ENCODE measurements around the gene MLANA.

Gene MLANA

DNA sequence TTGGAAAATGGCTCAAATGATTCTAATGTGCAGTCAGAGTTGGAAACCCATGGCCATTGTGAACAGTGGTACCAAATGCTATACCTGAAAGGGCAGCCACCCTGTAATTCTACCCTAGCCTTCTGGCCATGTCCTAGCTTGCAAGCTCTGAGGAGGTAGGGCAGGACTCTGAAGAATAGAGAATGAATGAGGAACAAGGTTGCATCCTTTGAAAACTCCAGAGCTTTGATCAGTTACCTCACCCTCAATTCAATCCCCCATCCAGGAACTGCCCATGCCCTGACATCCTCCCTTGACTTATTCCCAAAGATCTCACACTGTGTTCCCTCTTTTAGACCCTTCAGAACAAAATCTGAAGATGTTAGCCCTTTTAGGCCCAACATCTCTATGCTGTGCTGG, 40.0 kb upstream of the MLANA start:
- no peak overlapping the region for H3K14ac ChIP-seq (ENCODE audit: low read length)
- H3K36me3 ChIP-seq (ENCODE audit: control insufficient read depth in 1 of 2, insufficient read depth in 2 of 2, low read length in 2 of 2) = no peaks in the 10 kb centered on the region
- peak overlapping the region; percentile 77 for H2BK12ac ChIP-seq (ENCODE audit: low read length)
- H4K12ac ChIP-seq (ENCODE audit: low read depth, low read length) = no peak overlapping the region
- H4K91ac ChIP-seq (ENCODE audit: low read depth, low read length) = no peak overlapping the region
- H3K18ac ChIP-seq (ENCODE audit: low read length) = no peak overlapping the region
- H2AFZ ChIP-seq (ENCODE audit: insufficient read depth, low read length, poor library complexity) = no peak overlapping the region
- no peak overlapping the region for H3K4me2 ChIP-seq (ENCODE audit: low read length)
- H4K8ac ChIP-seq (ENCODE audit: low read depth, low read length) = no peak overlapping the region
- H3K27ac ChIP-seq (ENCODE audit: low read depth, low read length) = no peak overlapping the region
- H3K23ac ChIP-seq (ENCODE audit: low read length) = no peak overlapping the region
- no peaks in the 10 kb centered on the region for H3K27me3 ChIP-seq (ENCODE audit: insufficient read depth, low read length)
- H3K4me1 ChIP-seq (ENCODE audit: control insufficient read depth in 1 of 2, insufficient read depth in 2 of 2, low read length in 2 of 2) = peaks cover 2 to 4% of the 10 kb centered on the region in 2 experiments
- H3K79me2 ChIP-seq (ENCODE audit: control insufficient read depth, insufficient read depth, low read length, poor library complexity) = no peaks in the 10 kb centered on the region
- no peak for DNase-seq
- no peak overlapping the region for H2AK5ac ChIP-seq (ENCODE audit: low read length)
- H3K9ac ChIP-seq (ENCODE audit: low read length) = no peak overlapping the region
- H2BK120ac ChIP-seq (ENCODE audit: insufficient read depth, low read length, poor library complexity) = no peak overlapping the region
- H3K9me3 ChIP-seq (ENCODE audit: insufficient read depth, low read depth, low read length) = no peaks in the 10 kb centered on the region
- H2BK5ac ChIP-seq (ENCODE audit: low read depth, low read length, poor library complexity) = no peak overlapping the region
- H3K4ac ChIP-seq (ENCODE audit: low read depth, low read length) = no peak overlapping the region
- H3K4me3 ChIP-seq (ENCODE audit: low read depth, low read length) = no peak overlapping the region
- H3K79me1 ChIP-seq (ENCODE audit: low read length) = peaks cover 4% of the 10 kb centered on the region

DNA sequence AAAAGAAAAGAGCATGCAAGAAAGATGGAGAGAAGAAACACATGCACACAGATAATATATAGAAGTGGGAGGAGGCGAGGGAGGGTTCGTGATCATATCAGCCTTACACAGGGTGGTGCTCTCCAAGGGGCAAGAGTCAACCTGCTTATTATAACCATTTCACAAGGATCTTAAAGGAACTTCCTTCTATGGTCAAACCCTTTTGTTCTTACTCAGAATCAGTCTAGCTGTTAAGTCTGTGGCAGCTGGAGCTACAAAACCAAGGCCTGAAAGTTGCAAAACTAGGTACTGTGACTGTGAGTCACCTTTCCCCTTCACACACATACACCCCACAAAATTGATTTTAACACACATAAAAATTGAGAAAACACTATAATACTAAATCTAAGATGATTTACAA, 39.2 kb upstream of the MLANA start:
- DNase-seq = peak in 1 of 2 donors; percentile 40
- H3K4me1 ChIP-seq (ENCODE audit: control insufficient read depth in 1 of 2, insufficient read depth in 2 of 2, low read length in 2 of 2) = peaks cover 2 to 4% of the 10 kb centered on the region in 2 experiments
- WGBS (ENCODE audit: extremely low coverage, insufficient coverage, insufficient read length) = no CpG with 5 or more reads among the region's 2 CpGs
- H3K79me1 ChIP-seq (ENCODE audit: low read length) = peaks cover 4% of the 10 kb centered on the region
- H3K27ac ChIP-seq (ENCODE audit: low read depth, low read length) = no peak overlapping the region
- H3K9me3 ChIP-seq (ENCODE audit: insufficient read depth, low read depth, low read length) = no peaks in the 10 kb centered on the region
- H2BK5ac ChIP-seq (ENCODE audit: low read depth, low read length, poor library complexity) = no peak overlapping the region
- H3K18ac ChIP-seq (ENCODE audit: low read length) = no peak overlapping the region
- no peak overlapping the region for H3K23ac ChIP-seq (ENCODE audit: low read length)
- H3K36me3 ChIP-seq (ENCODE audit: control insufficient read depth in 1 of 2, insufficient read depth in 2 of 2, low read length in 2 of 2) = no peaks in the 10 kb centered on the region
- H2AK5ac ChIP-seq (ENCODE audit: low read length) = no peak overlapping the region
- no peaks in the 10 kb centered on the region for H3K79me2 ChIP-seq (ENCODE audit: control insufficient read depth, insufficient read depth, low read length, poor library complexity)
- no peak overlapping the region for H4K91ac ChIP-seq (ENCODE audit: low read depth, low read length)
- no peak overlapping the region for H3K4me2 ChIP-seq (ENCODE audit: low read length)
- H2AFZ ChIP-seq (ENCODE audit: insufficient read depth, low read length, poor library complexity) = no peak overlapping the region
- H2BK120ac ChIP-seq (ENCODE audit: insufficient read depth, low read length, poor library complexity) = no peak overlapping the region
- no peak overlapping the region for H3K14ac ChIP-seq (ENCODE audit: low read length)
- no peak overlapping the region for H4K12ac ChIP-seq (ENCODE audit: low read depth, low read length)
- H4K8ac ChIP-seq (ENCODE audit: low read depth, low read length) = no peak overlapping the region
- no peaks in the 10 kb centered on the region for H3K27me3 ChIP-seq (ENCODE audit: insufficient read depth, low read length)
- H3K4me3 ChIP-seq (ENCODE audit: low read depth, low read length) = no peak overlapping the region
- no peak overlapping the region for H2BK12ac ChIP-seq (ENCODE audit: low read length)
- H3K9ac ChIP-seq (ENCODE audit: low read length) = no peak overlapping the region
- H3K4ac ChIP-seq (ENCODE audit: low read depth, low read length) = no peak overlapping the region

DNA sequence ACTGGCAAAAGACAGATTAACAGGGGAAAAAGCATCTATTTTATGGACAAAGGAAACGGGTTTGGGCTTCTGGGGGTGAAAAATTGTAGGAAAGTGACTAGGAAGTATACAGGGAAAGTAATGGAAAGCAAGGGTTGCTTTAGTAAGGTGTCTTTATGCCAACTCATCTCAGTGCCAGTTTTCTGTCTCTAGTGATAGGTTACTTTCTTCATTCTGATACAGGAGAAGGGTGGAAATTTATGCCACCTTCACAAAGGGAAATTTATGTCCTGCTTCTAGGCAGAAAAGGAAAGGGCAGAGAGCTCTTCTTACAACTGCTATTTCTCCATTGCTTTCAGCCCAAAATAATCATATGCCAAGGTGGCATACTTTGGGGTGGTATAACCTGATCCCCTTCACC, 37.7 kb upstream of the MLANA start:
- no peak overlapping the region for H2BK120ac ChIP-seq (ENCODE audit: insufficient read depth, low read length, poor library complexity)
- H3K79me1 ChIP-seq (ENCODE audit: low read length) = peaks cover 4% of the 10 kb centered on the region
- no peak overlapping the region for H2BK5ac ChIP-seq (ENCODE audit: low read depth, low read length, poor library complexity)
- H3K27me3 ChIP-seq (ENCODE audit: insufficient read depth, low read length) = no peaks in the 10 kb centered on the region
- no peaks in the 10 kb centered on the region for H3K79me2 ChIP-seq (ENCODE audit: control insufficient read depth, insufficient read depth, low read length, poor library complexity)
- no peak overlapping the region for H4K91ac ChIP-seq (ENCODE audit: low read depth, low read length)
- DNase-seq = no peak
- H3K4me2 ChIP-seq (ENCODE audit: low read length) = no peak overlapping the region
- no peak overlapping the region for H3K4ac ChIP-seq (ENCODE audit: low read depth, low read length)
- no peak overlapping the region for H3K14ac ChIP-seq (ENCODE audit: low read length)
- H3K4me1 ChIP-seq (ENCODE audit: control insufficient read depth in 1 of 2, insufficient read depth in 2 of 2, low read length in 2 of 2) = peaks cover 2 to 3% of the 10 kb centered on the region in 2 experiments
- WGBS (ENCODE audit: extremely low coverage, insufficient coverage, insufficient read length) = no CpG with 5 or more reads among the region's 1 CpG
- H3K23ac ChIP-seq (ENCODE audit: low read length) = no peak overlapping the region
- no peak overlapping the region for H3K9ac ChIP-seq (ENCODE audit: low read length)
- H4K12ac ChIP-seq (ENCODE audit: low read depth, low read length) = no peak overlapping the region
- H3K27ac ChIP-seq (ENCODE audit: low read depth, low read length) = no peak overlapping the region
- H3K4me3 ChIP-seq (ENCODE audit: low read depth, low read length) = no peak overlapping the region
- H2AK5ac ChIP-seq (ENCODE audit: low read length) = no peak overlapping the region
- H3K36me3 ChIP-seq (ENCODE audit: control insufficient read depth in 1 of 2, insufficient read depth in 2 of 2, low read length in 2 of 2) = no peaks in the 10 kb centered on the region
- H4K8ac ChIP-seq (ENCODE audit: low read depth, low read length) = no peak overlapping the region
- no peak overlapping the region for H3K18ac ChIP-seq (ENCODE audit: low read length)
- no peak overlapping the region for H2AFZ ChIP-seq (ENCODE audit: insufficient read depth, low read length, poor library complexity)
- no peak overlapping the region for H2BK12ac ChIP-seq (ENCODE audit: low read length)
- no peaks in the 10 kb centered on the region for H3K9me3 ChIP-seq (ENCODE audit: insufficient read depth, low read depth, low read length)

DNA sequence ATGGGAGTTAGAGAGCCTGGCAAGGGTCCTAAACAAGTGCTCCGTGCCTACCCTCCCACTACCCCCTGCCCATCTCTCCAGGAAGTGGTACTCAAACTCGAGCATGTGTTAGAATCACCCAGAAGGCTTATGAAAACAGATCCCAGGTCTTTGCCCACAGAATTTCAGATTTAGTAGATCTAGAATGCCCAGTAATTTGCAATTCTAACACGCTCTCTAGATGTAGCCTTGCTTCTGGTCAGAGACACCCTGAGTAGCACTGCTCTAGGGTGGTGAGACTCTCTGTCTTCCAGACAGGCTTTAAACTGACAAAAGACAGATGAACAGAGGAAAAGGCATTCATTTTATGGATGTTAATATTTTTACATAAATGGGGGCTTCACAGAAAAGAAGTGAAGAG, 37.1 kb upstream of the MLANA start:
- H3K4me3 ChIP-seq (ENCODE audit: low read depth, low read length) = no peak overlapping the region
- no peak overlapping the region for H4K8ac ChIP-seq (ENCODE audit: low read depth, low read length)
- H4K91ac ChIP-seq (ENCODE audit: low read depth, low read length) = no peak overlapping the region
- H2BK12ac ChIP-seq (ENCODE audit: low read length) = peak overlapping the region; percentile 45
- H3K4ac ChIP-seq (ENCODE audit: low read depth, low read length) = no peak overlapping the region
- no peak overlapping the region for H3K27ac ChIP-seq (ENCODE audit: low read depth, low read length)
- WGBS (ENCODE audit: extremely low coverage, insufficient coverage, insufficient read length) = no CpG with 5 or more reads among the region's 3 CpGs
- peaks cover 2 to 3% of the 10 kb centered on the region in 2 experiments for H3K4me1 ChIP-seq (ENCODE audit: control insufficient read depth in 1 of 2, insufficient read depth in 2 of 2, low read length in 2 of 2)
- no peak overlapping the region for H3K18ac ChIP-seq (ENCODE audit: low read length)
- no peaks in the 10 kb centered on the region for H3K36me3 ChIP-seq (ENCODE audit: control insufficient read depth in 1 of 2, insufficient read depth in 2 of 2, low read length in 2 of 2)
- no peak overlapping the region for H2BK5ac ChIP-seq (ENCODE audit: low read depth, low read length, poor library complexity)
- H3K79me1 ChIP-seq (ENCODE audit: low read length) = peaks cover 4% of the 10 kb centered on the region
- no peaks in the 10 kb centered on the region for H3K9me3 ChIP-seq (ENCODE audit: insufficient read depth, low read depth, low read length)
- H3K4me2 ChIP-seq (ENCODE audit: low read length) = no peak overlapping the region
- no peaks in the 10 kb centered on the region for H3K27me3 ChIP-seq (ENCODE audit: insufficient read depth, low read length)
- H3K79me2 ChIP-seq (ENCODE audit: control insufficient read depth, insufficient read depth, low read length, poor library complexity) = no peaks in the 10 kb centered on the region
- DNase-seq = no peak
- H3K14ac ChIP-seq (ENCODE audit: low read length) = no peak overlapping the region
- no peak overlapping the region for H4K12ac ChIP-seq (ENCODE audit: low read depth, low read length)
- H2BK120ac ChIP-seq (ENCODE audit: insufficient read depth, low read length, poor library complexity) = no peak overlapping the region
- H3K9ac ChIP-seq (ENCODE audit: low read length) = no peak overlapping the region
- H3K23ac ChIP-seq (ENCODE audit: low read length) = no peak overlapping the region
- H2AFZ ChIP-seq (ENCODE audit: insufficient read depth, low read length, poor library complexity) = no peak overlapping the region
- no peak overlapping the region for H2AK5ac ChIP-seq (ENCODE audit: low read length)

All from trophoblast cell (in vitro differentiated cells and primary cell).